HCT116 (cell line): ENCODE measurements around the gene RABGEF1. TPM values are rescaled to one million over a fixed set of nuclear protein-coding genes. Genes with fewer than 3 reads are reported as not detected.

Experiments
- ATAC-seq: fragments of 200-7000 bp; cut with Tn5 transposase; 2 replicates; pipeline ENCODE4 v1.9.1; 2020; ENCODE audit warnings: mild to moderate bottlenecking, moderate library complexity
- BruUV-seq: library from RNA; stranded (reverse); fragments of 400-500 nt; replicated peaks from 2 replicates; lab custom pipeline; 2021; lab: Mats Ljungman, UMichigan
- CTCF ChIA-PET: fragments of 300-600 bp; sonication (Branson Sonifier 250); formaldehyde crosslinking; loops from one replicate; lab custom pipeline; 2021; ENCODE audit warnings: antibody characterized with exemption; lab: Charles Lee
- POLR2A ChIA-PET: fragments of 300-600, 350-600 bp; sonication (Branson Sonifier 250); formaldehyde crosslinking; loops from one replicate; lab custom pipeline; 2021; ENCODE audit warnings: antibody characterized with exemption; lab: Charles Lee
- RAD21 ChIA-PET, 2 experiments: fragments of 300-600 bp; sonication (Branson Sonifier 250); formaldehyde crosslinking; loops; one replicate each; lab custom pipeline; 2023; ENCODE audit warnings: low total read pairs in 2 of 2; ENCODE audit not compliant: uncharacterized antibody in 2 of 2, unreplicated experiment in 2 of 2, low non-redundant PET in 1 of 2; lab: Charles Lee
- DNase-seq: peaks from one replicate; pipeline ENCODE4 v3.0.0-alpha.2; 2010; ENCODE audit warnings: low read depth, low spot score
- H2AFZ ChIP-seq: fragments of 200-600 bp; shearing (Covaris generic), sonication (generic); 2 replicates; pipeline ENCODE4 v1.6.1; 2017; ENCODE audit warnings: low read depth, mixed run types, mixed read lengths, antibody characterized with exemption, low read length; ENCODE audit not compliant: poor library complexity, severe bottlenecking
- H3K27ac ChIP-seq: 2 replicates; pipeline ENCODE4 v1.5.1; 2012; ENCODE audit warnings: low read depth, low read length
- H3K27me3 ChIP-seq: fragments of 200-600 bp; sonication (generic); 2 replicates; pipeline ENCODE4 v1.6.1; 2016; ENCODE audit warnings: mixed run types, low read length, mixed read lengths; ENCODE audit not compliant: insufficient read depth
- H3K36me3 ChIP-seq, 2 experiments: fragments of 200-500 bp in 1 of 2; fragments of 200-600 bp in 1 of 2; sonication (Bioruptor generic) in 1 of 2; sonication (generic) in 1 of 2; 2 replicates each; pipeline versions ENCODE4 v1.5.1 to v1.6.1; 2014 to 2016; ENCODE audit warnings: low read length in 2 of 2, inconsistent platforms in 1 of 2, mixed read lengths in 1 of 2, mixed run types in 1 of 2; ENCODE audit not compliant: insufficient read depth in 2 of 2, control insufficient read depth in 1 of 2
- H3K4me1 ChIP-seq, 2 experiments: fragments of 200-600 bp in 1 of 2; sonication (generic) in 1 of 2; 2 replicates each; pipeline versions ENCODE4 v1.5.1 to v1.6.1; 2012 to 2017; ENCODE audit warnings: low read length in 2 of 2, inconsistent platforms in 1 of 2, mild to moderate bottlenecking in 1 of 2, mixed read lengths in 1 of 2, mixed run types in 1 of 2, moderate library complexity in 1 of 2; ENCODE audit not compliant: insufficient read depth in 2 of 2, control insufficient read depth in 1 of 2
- H3K4me2 ChIP-seq: fragments of 200-600 bp; sonication (generic); 2 replicates; pipeline ENCODE4 v1.6.1; 2017; ENCODE audit warnings: mixed run types, low read length, mixed read lengths
- H3K4me3 ChIP-seq, 2 experiments: fragments of 200-600 bp in 1 of 2; sonication (generic) in 1 of 2; replicated peaks in 1 of 2; 2 replicates each; pipeline ENCODE4 v1.5.1; 2011 to 2016; ENCODE audit warnings: low read length in 2 of 2, control low read depth in 1 of 2, low read depth in 1 of 2, mild to moderate bottlenecking in 1 of 2, mixed read lengths in 1 of 2, mixed run types in 1 of 2
- H3K79me2 ChIP-seq: fragments of 200-600 bp; sonication (generic); 2 replicates; pipeline ENCODE4 v1.6.1; 2017; ENCODE audit warnings: mild to moderate bottlenecking, mixed run types, low read length, moderate library complexity, mixed read lengths; ENCODE audit not compliant: insufficient read depth
- H3K9ac ChIP-seq: fragments of 200-600 bp; sonication (generic); 2 replicates; pipeline ENCODE4 v1.6.1; 2016; ENCODE audit warnings: low read length, mixed read lengths
- H3K9me2 ChIP-seq: fragments of 200-600 bp; sonication (generic), shearing (Covaris generic); 2 replicates; pipeline ENCODE4 v1.6.1; 2017; ENCODE audit warnings: mixed run types, mild to moderate bottlenecking, moderate library complexity; ENCODE audit not compliant: insufficient read depth
- H3K9me3 ChIP-seq, 2 experiments: fragments of 200-500 bp in 1 of 2; fragments of 200-600 bp in 1 of 2; sonication (Bioruptor generic) in 1 of 2; sonication (generic) in 1 of 2; 2 replicates each; pipeline ENCODE4 v1.6.1; 2014 to 2017; ENCODE audit warnings: low read length in 2 of 2, mixed read lengths in 2 of 2, inconsistent platforms in 1 of 2, low read depth in 1 of 2, mild to moderate bottlenecking in 1 of 2, mixed run types in 1 of 2, moderate library complexity in 1 of 2; ENCODE audit not compliant: control insufficient read depth in 1 of 2, insufficient read depth in 1 of 2
- H4K20me1 ChIP-seq: fragments of 200-600 bp; sonication (generic), shearing (Covaris generic); 2 replicates; pipeline ENCODE4 v1.6.1; 2017; ENCODE audit warnings: mixed run types, mild to moderate bottlenecking, moderate library complexity; ENCODE audit not compliant: insufficient read depth
- ATF3 ChIP-seq: IDR thresholded peaks from 2 replicates; pipeline ENCODE4 v1.6.1; 2012
- CTCF ChIP-seq, 3 experiments: fragments of 200-600 bp in 1 of 3; sonication (generic) in 1 of 3; IDR thresholded peaks in 2 of 3; conservative IDR thresholded peaks in 1 of 3; 2 replicates each; pipeline ENCODE4 v1.5.1; 2012 to 2017; ENCODE audit warnings: low read depth in 2 of 3, low read length in 2 of 3, antibody characterized with exemption in 1 of 3, borderline replicate concordance in 1 of 3, control low read depth in 1 of 3, mild to moderate bottlenecking in 1 of 3, mixed read lengths in 1 of 3, mixed run types in 1 of 3, moderate library complexity in 1 of 3; ENCODE audit not compliant: insufficient read depth in 1 of 3
- ELF1 ChIP-seq: IDR thresholded peaks from 2 replicates; pipeline ENCODE4 v1.6.1; 2012; ENCODE audit warnings: low read depth, borderline replicate concordance
- EZH2phosphoT487 ChIP-seq: fragments of 200-600 bp; IDR thresholded peaks from 2 replicates; pipeline ENCODE4 v1.6.1; 2018; ENCODE audit warnings: antibody characterized with exemption, borderline replicate concordance
- FOSL1 ChIP-seq: IDR thresholded peaks from 2 replicates; pipeline ENCODE4 v1.6.1; 2012; ENCODE audit warnings: low read depth
- JUND ChIP-seq: IDR thresholded peaks from 2 replicates; pipeline ENCODE4 v1.6.1; 2012
- MAX ChIP-seq: IDR thresholded peaks from 2 replicates; pipeline ENCODE4 v1.6.1; 2012
- POLR2A ChIP-seq: IDR thresholded peaks from 2 replicates; pipeline ENCODE4 v1.7.0; 2011; ENCODE audit warnings: borderline replicate concordance; ENCODE audit not compliant: insufficient read depth, insufficient read length; ENCODE audit errors: extremely low read depth
- POLR2AphosphoS5 ChIP-seq: IDR thresholded peaks from 2 replicates; pipeline ENCODE4 v1.6.1; 2011; ENCODE audit warnings: mild to moderate bottlenecking, low read depth, low read length, moderate library complexity
- RAD21 ChIP-seq: IDR thresholded peaks from 2 replicates; pipeline ENCODE4 v1.6.1; 2012; ENCODE audit warnings: low read depth, mild to moderate bottlenecking
- SIN3A ChIP-seq: IDR thresholded peaks from 2 replicates; pipeline ENCODE4 v1.6.1; 2012; ENCODE audit warnings: low read depth
- SP1 ChIP-seq: IDR thresholded peaks from 2 replicates; pipeline ENCODE4 v1.6.1; 2012; ENCODE audit warnings: low read depth
- SRF ChIP-seq: IDR thresholded peaks from 2 replicates; pipeline ENCODE4 v1.6.1; 2012; ENCODE audit warnings: low read depth
- YY1 ChIP-seq: IDR thresholded peaks from 2 replicates; pipeline ENCODE4 v1.6.1; 2011; ENCODE audit warnings: low read length, low read depth, moderate library complexity, mild to moderate bottlenecking; ENCODE audit not compliant: insufficient replicate concordance; ENCODE audit errors: extremely low read depth
- ZBTB33 ChIP-seq: IDR thresholded peaks from 2 replicates; pipeline ENCODE4 v1.6.1; 2011; ENCODE audit warnings: mild to moderate bottlenecking, low read length, moderate library complexity; ENCODE audit not compliant: insufficient replicate concordance; ENCODE audit errors: extremely low read depth
- ZFX ChIP-seq: fragments of 450-650 bp; IDR thresholded peaks from 2 replicates; pipeline ENCODE4 v1.6.1; 2017
- intact Hi-C: fragments of 100-400 bp; cut with micrococcal nuclease; formaldehyde crosslinking; loops from 2 replicates; pipeline ENCODE4 v1.10.0; 2022
- total RNA-seq: library from RNA; stranded (reverse); gene quantifications from one replicate; pipeline ENCODE4 v1.2.1, GENCODE V29; 2021; ENCODE audit not compliant: unreplicated experiment

The RABGEF1 gene
- total RNA-seq, 1 experiment from 2014 or later, result 22.9 TPM

- intact Hi-C loops, result loop anchor here (2.0 to 10.0 kb wide), 2 partner anchors 150 to 190 kb away; partner anchors contain the start of gene SBDS
- CTCF ChIA-PET, result no interaction called here
Measured at GRCh38 chr7:66844552-66845378, 104.2 kb downstream of the RABGEF1 start.

More at GRCh38 chr7:66844552-66845378, 104.2 kb downstream of the RABGEF1 start:
- Histone ChIP-seq H3K27me3 (no peaks in the 10 kb centered on the region), H2AFZ (no peak overlapping the region), H4K20me1 (no peaks in the 10 kb centered on the region), H3K4me1 (peaks cover 4 to 19% of the 10 kb centered on the region in 2 experiments; a peak in 2 of 4 replicates), H3K9ac (peak overlapping the region; percentile 87), H3K36me3 (no peaks in the 10 kb centered on the region), H3K9me3 (no peaks in the 10 kb centered on the region), H3K9me2 (no peaks in the 10 kb centered on the region), H3K4me3 (peak overlapping the region; percentile 77 to 92), H3K27ac (peak overlapping the region; percentile 50), H3K4me2 (peak overlapping the region; percentile 98), H3K79me2 (0 out of 2 replicates have a peak, but pooled peaks cover 5% of the 10 kb centered on the region)
- no TSS peak for BruUV-seq
- DNase-seq, result peak; percentile 95
- ChIA-PET RAD21 (no interaction called here), POLR2A (interaction anchor here (0.9 to 1.4 kb wide), 3 partner anchors 104 to 216 kb away, joined by 4 to 5 read pairs (median 4); partner anchors contain the start of genes KCTD7 and RABGEF1)
- TF ChIP-seq ATF3 (no peak), SIN3A (peak; percentile 75), CTCF (IDR thresholded peaks at IDR 0.05 in 2 of 3, conservative IDR thresholded peaks at IDR 0.05 in 1 of 3; ENCODE audit: borderline replicate concordance in 1 of 3, insufficient read depth in 1 of 3, low read depth in 2 of 3, low read length in 2 of 3) (peak in 1 of 3 experiments; percentile 14; a peak in 2 of 6 replicates), SRF (peak; percentile 94), RAD21 (no peak), POLR2AphosphoS5 (peak; percentile 94), ZBTB33 (no peak), POLR2A (peak; percentile 83), SP1 (peak; percentile 92), FOSL1 (no peak), ELF1 (peak; percentile 75), YY1 (peak; percentile 73), EZH2phosphoT487 (no peak), ZFX (peak; percentile 51; the same call in 1 of the 2 replicates), JUND (no peak), MAX (peak; percentile 69; the same call in 1 of the 2 replicates)
- ATAC-seq, result peak; percentile 92
